GM12892 (cell line): ENCODE results near the gene CSNK1E.

Experiments used
- DNase-seq: peaks from one replicate; pipeline ENCODE4 v3.0.0; 2011; ENCODE audit not compliant: insufficient read length
- FAIRE-seq: peaks from 2 replicates; lab custom pipeline; 2011; peaks lifted over from hg19 to GRCh38; lab: Jason Lieb, UNC
- POLR2A ChIP-seq: IDR thresholded peaks from 2 replicates; pipeline ENCODE4 v1.6.1; 2011; ENCODE audit warnings: low read depth, low read length, control low read depth
- POLR2AphosphoS5 ChIP-seq: IDR thresholded peaks from 2 replicates; pipeline ENCODE4 v1.6.1; 2011; ENCODE audit warnings: low read depth, low read length, control low read depth
- TAF1 ChIP-seq: IDR thresholded peaks from 2 replicates; pipeline ENCODE4 v1.6.1; 2011; ENCODE audit warnings: low read depth, mild to moderate bottlenecking, control low read depth, low read length, borderline replicate concordance

Gene CSNK1E

GRCh38 chr22:38298312-38299005 lies 18.8 kb downstream of the CSNK1E start:
- FAIRE-seq (peak; percentile 5), DNase-seq (no peak)
- TF ChIP-seq POLR2AphosphoS5 (no peak), POLR2A (peak; percentile 4; the same call in 1 of the 2 replicates)

GRCh38 chr22:38296372-38296771 lies 20.9 kb downstream of the CSNK1E start:
- no peak for TF ChIP-seq POLR2A
- TF ChIP-seq POLR2AphosphoS5: no peak
- no peak for TF ChIP-seq TAF1
- DNase-seq (no peak), FAIRE-seq (no peak)

- FAIRE-seq (no peak), DNase-seq (no peak)
- TF ChIP-seq POLR2A (0 out of 2 replicates have a peak, but pooled peaks have one; percentile 9), TAF1 (no peak), POLR2AphosphoS5 (no peak)
Observed at GRCh38 chr22:38295863-38296262, 21.4 kb downstream of the CSNK1E start.

GRCh38 chr22:38295339-38295738 lies 21.9 kb downstream of the CSNK1E start:
- TF ChIP-seq POLR2AphosphoS5 (peak; percentile 52; the same call in 1 of the 2 replicates), POLR2A (peak; percentile 44), TAF1 (no peak)
- no peak for DNase-seq
- FAIRE-seq: no peak

GRCh38 chr22:38294193-38294592 lies 23.0 kb downstream of the CSNK1E start:
- TF ChIP-seq POLR2AphosphoS5 (no peak), TAF1 (no peak), POLR2A (no peak)
- DNase-seq (no peak), FAIRE-seq (no peak)

GRCh38 chr22:38292694-38293093 lies 24.5 kb downstream of the CSNK1E start:
- TF ChIP-seq TAF1 (no peak), POLR2A (no peak), POLR2AphosphoS5 (no peak)
- DNase-seq (no peak), FAIRE-seq (no peak)

- no peak for FAIRE-seq
- no peak for DNase-seq
- TF ChIP-seq POLR2A (0 out of 2 replicates have a peak, but pooled peaks have one; percentile 30), TAF1 (no peak), POLR2AphosphoS5 (0 out of 2 replicates have a peak, but pooled peaks have one; percentile 37)
Observed at GRCh38 chr22:38291201-38291777, 25.9 kb downstream of the CSNK1E start.

GRCh38 chr22:38290347-38290746 lies 26.9 kb downstream of the CSNK1E start:
- no peak for FAIRE-seq
- TF ChIP-seq TAF1 (no peak), POLR2AphosphoS5 (no peak), POLR2A (no peak)
- DNase-seq: no peak

- no peak for DNase-seq
- TF ChIP-seq POLR2AphosphoS5 (peak; percentile 69; the same call in 1 of the 2 replicates), POLR2A (peak; percentile 20; the same call in 1 of the 2 replicates), TAF1 (no peak)
Observed at GRCh38 chr22:38289583-38290082, 27.6 kb downstream of the CSNK1E start.

GRCh38 chr22:38286915-38287669 lies 30.1 kb downstream of the CSNK1E start:
- DNase-seq: no peak
- FAIRE-seq: no peak
- TF ChIP-seq TAF1 (no peak), POLR2A (no peak), POLR2AphosphoS5 (no peak)

More at GRCh38 chr22:38289583-38290082, 27.6 kb downstream of the CSNK1E start:
- FAIRE-seq: no peak

- TF ChIP-seq POLR2AphosphoS5 (no peak), TAF1 (no peak), POLR2A (no peak)
- FAIRE-seq (no peak), DNase-seq (no peak)
Observed at GRCh38 chr22:38285018-38285417, 32.2 kb downstream of the CSNK1E start.

- FAIRE-seq (no peak), DNase-seq (no peak)
- TF ChIP-seq POLR2A: no peak
- TF ChIP-seq TAF1: no peak
- no peak for TF ChIP-seq POLR2AphosphoS5
Observed at GRCh38 chr22:38284042-38284402, 33.2 kb downstream of the CSNK1E start.
